Measurements from ENCODE around the gene DNAJC17.

The DNAJC17 gene

DNA sequence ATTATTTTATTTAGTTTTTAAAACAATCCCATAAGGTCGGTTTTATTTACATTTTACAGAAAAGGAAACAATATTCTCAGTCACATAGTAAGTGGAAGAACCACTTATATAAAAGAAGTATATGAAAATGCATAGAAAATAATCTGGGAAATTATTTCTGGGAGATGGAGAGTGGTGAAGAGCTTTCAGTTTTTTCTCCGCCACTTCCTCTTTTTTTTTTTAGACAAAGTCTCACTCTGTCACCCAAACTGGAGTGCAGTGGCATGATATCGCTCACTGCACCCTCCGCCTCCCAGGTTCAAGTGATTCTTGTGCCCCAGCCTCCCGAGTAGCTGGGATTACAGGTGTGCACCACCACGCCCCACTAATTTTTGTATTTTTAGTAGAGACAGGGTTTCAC is 91.1 kb downstream of the DNAJC17 start:
- DNase-seq (ENCODE audit: low spot score) = no peak
- in situ Hi-C loops (cut with MboI; ENCODE audit: low pct_unique_long_range_greater_than_20kb, low sequenced_read_pairs, unreplicated experiment) = no loop called here
- no peak for TF ChIP-seq CTCF (IDR thresholded peaks at IDR 0.05; ENCODE audit: extremely low read depth, insufficient read depth, missing control alignments)
